OCI-LY7 (cell line): ENCODE results near the gene TMEM14C. TPM values are rescaled to one million over a fixed set of nuclear protein-coding genes. Genes with fewer than 3 reads are reported as not detected.
A peak's percentile ranks its signal among the peaks of the same experiment; 100 is the strongest.
"Not testable (repeated sequence)": the region's sequence is repeated elsewhere in the genome, so short reads cannot be mapped to it uniquely, and the experiment has no call there.

Source experiments
- BruUV-seq: library from RNA; stranded (reverse); fragments of 400-500 nt; replicated peaks from 2 replicates; lab custom pipeline; 2021; lab: Mats Ljungman, UMichigan
- CTCF ChIA-PET: fragments of 300-600 bp; sonication (Branson Sonifier 250); formaldehyde crosslinking; loops from one replicate; lab custom pipeline; 2022; ENCODE audit warnings: antibody characterized with exemption; ENCODE audit not compliant: unreplicated experiment; lab: Charles Lee
- POLR2A ChIA-PET: fragments of 300-600 bp; sonication (Branson Sonifier 250); formaldehyde crosslinking; loops from one replicate; lab custom pipeline; 2022; ENCODE audit warnings: antibody characterized with exemption; lab: Charles Lee
- DNase-seq: peaks from one replicate; pipeline ENCODE4 v3.0.0-alpha.2; 2015; ENCODE audit warnings: low spot score
- H2AFZ ChIP-seq: fragments of 200-600 bp; sonication (generic), shearing (Covaris generic); 2 replicates; pipeline ENCODE4 v1.6.1; 2014; ENCODE audit warnings: mild to moderate bottlenecking, antibody characterized with exemption, low read length, moderate library complexity
- H3K27ac ChIP-seq: fragments of 200-600 bp; sonication (generic); 2 replicates; pipeline ENCODE4 v1.5.1; 2014; ENCODE audit warnings: mixed run types, low read depth, mild to moderate bottlenecking, moderate library complexity, low read length, inconsistent platforms; ENCODE audit not compliant: poor library complexity, severe bottlenecking
- H3K36me3 ChIP-seq: fragments of 200-600 bp; sonication (generic); 2 replicates; pipeline ENCODE4 v1.6.1; 2014; ENCODE audit warnings: mild to moderate bottlenecking, antibody characterized with exemption, low read length, moderate library complexity, mixed read lengths; ENCODE audit not compliant: insufficient read depth
- H3K4me1 ChIP-seq: fragments of 200-600 bp; sonication (generic); 2 replicates; pipeline ENCODE4 v1.5.1; 2014; ENCODE audit warnings: mild to moderate bottlenecking, low read length; ENCODE audit not compliant: insufficient read depth, poor library complexity, severe bottlenecking
- H3K4me2 ChIP-seq: fragments of 200-600 bp; sonication (generic); 2 replicates; pipeline ENCODE4 v1.6.1; 2014; ENCODE audit warnings: mild to moderate bottlenecking, low read length
- H3K4me3 ChIP-seq: fragments of 200-600 bp; sonication (generic); 2 replicates; pipeline ENCODE4 v1.5.1; 2014; ENCODE audit warnings: mild to moderate bottlenecking, low read depth, low read length; ENCODE audit not compliant: poor library complexity, severe bottlenecking
- H3K79me2 ChIP-seq: fragments of 200-600 bp; sonication (generic); 2 replicates; pipeline ENCODE4 v1.6.1; 2016; ENCODE audit warnings: low read depth, mild to moderate bottlenecking, low read length, moderate library complexity, mixed read lengths; ENCODE audit not compliant: insufficient read depth
- H3K9me2 ChIP-seq: fragments of 200-600 bp; sonication (generic); 2 replicates; pipeline ENCODE4 v1.6.1; 2016; ENCODE audit warnings: mild to moderate bottlenecking, low read length, mixed read lengths; ENCODE audit not compliant: insufficient read depth
- H3K9me3 ChIP-seq: fragments of 200-600 bp; sonication (generic); 2 replicates; pipeline ENCODE4 v1.6.1; 2014; ENCODE audit warnings: mild to moderate bottlenecking, mixed run types, low read length, mixed read lengths
- H4K20me1 ChIP-seq: fragments of 200-600 bp; sonication (generic); 2 replicates; pipeline ENCODE4 v1.6.1; 2014; ENCODE audit warnings: mild to moderate bottlenecking, antibody characterized with exemption, low read length, moderate library complexity, mixed read lengths; ENCODE audit not compliant: insufficient read depth
- EZH2phosphoT487 ChIP-seq: fragments of 200-600 bp; sonication (generic); IDR thresholded peaks from 2 replicates; pipeline ENCODE4 v1.6.1; 2018; ENCODE audit warnings: low read depth, borderline replicate concordance, mild to moderate bottlenecking, mixed run types, antibody characterized with exemption, low read length, moderate library complexity, mixed read lengths
- intact Hi-C: fragments of 100-400 bp; cut with micrococcal nuclease; formaldehyde crosslinking; loops from one replicate; pipeline ENCODE4 v1.10.0; 2022; ENCODE audit not compliant: unreplicated experiment
- total RNA-seq, 2 experiments: library from RNA; depleted of rRNA in 1 of 2; stranded (reverse); fragments of >200 nt in 1 of 2; shearing (Covaris generic) in 1 of 2; gene quantifications; 2 replicates each; pipeline ENCODE4 v1.2.3, GENCODE V29; 2014 to 2022
- TF ChIP-seq, protein P1 (sequence below): fragments of 200-600 bp; sonication (generic); conservative IDR thresholded peaks from 2 replicates; pipeline ENCODE4 v1.5.1; 2014; ENCODE audit warnings: mild to moderate bottlenecking, antibody characterized with exemption, low read length, moderate library complexity, mixed read lengths

Gene TMEM14C
- total RNA-seq, 2 experiments from 2014 or later, result 33.9 to 40.2 TPM

DNA sequence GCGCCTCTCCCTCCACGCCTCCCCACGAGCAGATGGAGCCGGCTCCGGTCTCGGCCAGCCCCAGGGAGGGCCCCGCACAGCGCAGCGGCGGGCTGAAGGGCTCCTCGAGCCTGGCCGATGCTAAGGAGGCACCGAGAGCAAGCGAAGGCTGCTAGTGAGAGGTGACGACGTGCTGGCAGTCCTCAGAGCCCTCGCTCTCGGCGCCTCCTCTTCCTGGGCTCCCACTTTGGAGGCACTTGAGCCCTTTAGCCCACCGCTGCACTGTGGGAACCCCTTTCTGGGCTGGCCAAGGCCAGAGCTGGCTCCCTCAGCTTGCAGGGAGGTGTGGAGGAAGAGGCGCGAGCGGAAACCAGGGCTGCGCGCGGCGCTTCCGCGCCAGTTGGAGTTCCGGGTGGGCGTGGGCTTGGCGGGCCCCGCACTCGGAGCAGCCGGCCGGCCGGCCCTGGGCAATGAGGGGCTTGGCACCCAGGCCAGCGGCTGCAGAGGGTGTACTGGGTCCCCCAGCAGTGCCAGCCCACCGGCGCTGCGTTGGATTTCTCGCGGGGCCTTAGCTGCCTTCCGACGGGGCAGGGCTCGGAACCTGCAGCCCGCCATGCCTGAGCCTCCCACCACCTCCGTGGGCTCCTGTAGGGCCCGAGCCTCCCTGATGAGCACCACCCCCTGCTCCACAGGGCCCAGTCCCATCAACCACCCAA is 2.5 kb upstream of the TMEM14C start:
- Histone ChIP-seq H3K4me1 (peaks cover 27% of the 10 kb centered on the region), H3K4me3 (peak overlapping the region; percentile 54), H3K9me2 (no peaks in the 10 kb centered on the region), H3K36me3 (no peaks in the 10 kb centered on the region), H3K4me2 (peak overlapping the region; percentile 58; the same call in 1 of the 2 replicates), H2AFZ (peak overlapping the region; percentile 59; the same call in 1 of the 2 replicates), H3K79me2 (no peaks in the 10 kb centered on the region), H3K9me3 (peaks cover 19% of the 10 kb centered on the region; the same call in 1 of the 2 replicates), H3K27ac (peak overlapping the region; percentile 27), H4K20me1 (no peaks in the 10 kb centered on the region)
- ChIA-PET POLR2A (interaction anchor here (1.1 to 3.2 kb wide), 4 partner anchors 10 to 27 kb away, joined by 3 to 20 read pairs (median 4); partner anchors contain the start of gene TMEM14B), CTCF (no interaction called here)
- intact Hi-C loops, result no loop called here
- TF ChIP-seq, protein P1, sequence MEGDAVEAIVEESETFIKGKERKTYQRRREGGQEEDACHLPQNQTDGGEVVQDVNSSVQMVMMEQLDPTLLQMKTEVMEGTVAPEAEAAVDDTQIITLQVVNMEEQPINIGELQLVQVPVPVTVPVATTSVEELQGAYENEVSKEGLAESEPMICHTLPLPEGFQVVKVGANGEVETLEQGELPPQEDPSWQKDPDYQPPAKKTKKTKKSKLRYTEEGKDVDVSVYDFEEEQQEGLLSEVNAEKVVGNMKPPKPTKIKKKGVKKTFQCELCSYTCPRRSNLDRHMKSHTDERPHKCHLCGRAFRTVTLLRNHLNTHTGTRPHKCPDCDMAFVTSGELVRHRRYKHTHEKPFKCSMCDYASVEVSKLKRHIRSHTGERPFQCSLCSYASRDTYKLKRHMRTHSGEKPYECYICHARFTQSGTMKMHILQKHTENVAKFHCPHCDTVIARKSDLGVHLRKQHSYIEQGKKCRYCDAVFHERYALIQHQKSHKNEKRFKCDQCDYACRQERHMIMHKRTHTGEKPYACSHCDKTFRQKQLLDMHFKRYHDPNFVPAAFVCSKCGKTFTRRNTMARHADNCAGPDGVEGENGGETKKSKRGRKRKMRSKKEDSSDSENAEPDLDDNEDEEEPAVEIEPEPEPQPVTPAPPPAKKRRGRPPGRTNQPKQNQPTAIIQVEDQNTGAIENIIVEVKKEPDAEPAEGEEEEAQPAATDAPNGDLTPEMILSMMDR, result no peak
- TF ChIP-seq EZH2phosphoT487, result no peak
- no TSS peak for BruUV-seq
- no peak for DNase-seq

DNA sequence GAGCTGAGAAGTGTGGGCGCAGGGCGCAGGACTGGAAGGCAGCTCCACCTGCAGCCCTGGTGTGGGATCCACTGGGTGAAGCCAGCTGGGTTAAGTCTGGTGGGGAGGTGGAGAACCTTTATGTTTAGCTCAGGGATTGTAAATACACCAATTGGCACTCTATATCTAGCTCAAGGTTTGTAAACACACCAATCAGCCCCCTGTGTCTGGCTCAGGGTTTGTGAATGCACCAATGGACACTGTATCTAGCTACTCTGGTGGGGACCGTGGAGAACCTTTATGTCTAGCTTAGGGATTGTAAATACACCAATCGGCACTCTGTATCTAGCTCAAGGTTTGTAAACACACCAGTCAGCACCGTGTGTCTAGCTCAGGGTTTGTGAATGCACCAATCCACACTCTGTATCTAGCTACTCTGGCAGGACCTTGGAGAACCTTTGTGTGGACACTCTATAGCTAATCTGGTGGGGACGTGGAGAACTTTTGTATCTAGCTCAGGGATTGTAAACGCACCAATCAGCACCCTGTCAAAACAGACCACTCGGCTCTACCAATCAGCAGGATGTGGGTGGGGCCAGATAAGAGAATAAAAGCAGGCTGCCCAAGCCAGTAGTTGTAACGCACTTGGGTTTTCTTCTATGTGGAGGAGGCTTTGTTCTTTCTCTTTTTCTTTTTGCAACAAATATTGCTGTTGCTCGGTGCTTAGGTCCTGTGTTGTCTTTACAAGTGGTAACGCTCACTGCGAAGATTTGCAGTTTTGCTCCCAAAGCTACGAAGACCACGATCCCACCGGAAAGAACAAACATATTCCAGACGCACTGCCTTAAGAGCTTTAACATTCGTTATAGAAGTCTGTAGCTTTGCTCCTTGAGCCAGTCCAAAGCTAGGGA is 1.7 kb upstream of the TMEM14C start:
- H3K27ac ChIP-seq, result peak overlapping the region; percentile 27
- H3K4me1 ChIP-seq, result peaks cover 27% of the 10 kb centered on the region
- H2AFZ ChIP-seq, result peak overlapping the region; percentile 59; the same call in 1 of the 2 replicates
- H4K20me1 ChIP-seq, BruUV-seq, H3K9me2 ChIP-seq, H3K36me3 ChIP-seq, H3K79me2 ChIP-seq, intact Hi-C loops: not testable (repeated sequence)
- peak overlapping the region; percentile 54 for H3K4me3 ChIP-seq
- peak; percentile 28 for DNase-seq
- TF ChIP-seq, protein P1, result 0 out of 2 replicates have a peak, but pooled peaks have one; percentile 9
- H3K9me3 ChIP-seq, result peaks cover 19% of the 10 kb centered on the region; the same call in 1 of the 2 replicates
- CTCF ChIA-PET, result interaction anchor here (0.6 kb wide), 1 partner anchor 239 kb away, joined by 3 read pairs; no protein-coding TSS in a partner anchor
- peak overlapping the region; percentile 81 for H3K4me2 ChIP-seq
- POLR2A ChIA-PET, result interaction anchor here (0.7 to 3.2 kb wide), 8 partner anchors 14 to 198 kb away, joined by 3 to 20 read pairs (median 4); partner anchors contain the start of gene TMEM14B
